Immature natural killer cell (primary cell): Measurements from ENCODE around the gene CLIC1. TPM values are rescaled to one million over a fixed set of nuclear protein-coding genes. Genes with fewer than 3 reads are reported as not detected.

ENCODE experiments used
- DNase-seq, 3 donors: peaks; one replicate each; pipeline ENCODE4 v3.0.0; 2022; ENCODE audit warnings: mixed read lengths in 1 of 3
- H3K27ac Mint-ChIP-seq, 6 donors: one replicate each; pipeline ENCODE4 v1.8.0; 2020; ENCODE audit warnings: mixed read lengths in 6 of 6, mild to moderate bottlenecking in 5 of 6, inconsistent platforms in 4 of 6, moderate library complexity in 3 of 6
- H3K27me3 Mint-ChIP-seq, 3 donors: one replicate each; pipeline ENCODE4 v1.8.0; 2020 to 2021; ENCODE audit warnings: low read depth in 3 of 3, mild to moderate bottlenecking in 3 of 3, mixed read lengths in 3 of 3, moderate library complexity in 3 of 3, inconsistent platforms in 1 of 3
- H3K36me3 Mint-ChIP-seq, 3 donors: one replicate each; pipeline ENCODE4 v1.8.0; 2020; ENCODE audit warnings: mixed read lengths in 3 of 3, inconsistent platforms in 2 of 3, mild to moderate bottlenecking in 2 of 3
- H3K4me1 Mint-ChIP-seq, 2 donors: one replicate each; pipeline ENCODE4 v1.8.0; 2020; ENCODE audit warnings: inconsistent platforms in 2 of 2, mild to moderate bottlenecking in 2 of 2, mixed read lengths in 2 of 2, moderate library complexity in 1 of 2
- H3K4me3 Mint-ChIP-seq, 5 donors: one replicate each; pipeline ENCODE4 v1.8.0; 2020; ENCODE audit warnings: mild to moderate bottlenecking in 5 of 5, mixed read lengths in 5 of 5, inconsistent platforms in 3 of 5, moderate library complexity in 3 of 5
- H3K9me3 Mint-ChIP-seq, 6 donors: one replicate each; pipeline ENCODE4 v1.8.0; 2020; ENCODE audit warnings: mild to moderate bottlenecking in 6 of 6, mixed read lengths in 6 of 6, inconsistent platforms in 4 of 6, moderate library complexity in 3 of 6
- polyA plus RNA-seq, 3 donors: library from polyadenylated mRNA; unstranded; fragments of 300-500 nt; fragmentation: Illumina TruSeq; gene quantifications; one replicate each; pipeline ENCODE4 v1.2.3, GENCODE V29; 2021

CLIC1 gene
- polyA plus RNA-seq, 3 donors from 2014 or later: 1,179 to 1,674 (median 1,350) TPM

DNA sequence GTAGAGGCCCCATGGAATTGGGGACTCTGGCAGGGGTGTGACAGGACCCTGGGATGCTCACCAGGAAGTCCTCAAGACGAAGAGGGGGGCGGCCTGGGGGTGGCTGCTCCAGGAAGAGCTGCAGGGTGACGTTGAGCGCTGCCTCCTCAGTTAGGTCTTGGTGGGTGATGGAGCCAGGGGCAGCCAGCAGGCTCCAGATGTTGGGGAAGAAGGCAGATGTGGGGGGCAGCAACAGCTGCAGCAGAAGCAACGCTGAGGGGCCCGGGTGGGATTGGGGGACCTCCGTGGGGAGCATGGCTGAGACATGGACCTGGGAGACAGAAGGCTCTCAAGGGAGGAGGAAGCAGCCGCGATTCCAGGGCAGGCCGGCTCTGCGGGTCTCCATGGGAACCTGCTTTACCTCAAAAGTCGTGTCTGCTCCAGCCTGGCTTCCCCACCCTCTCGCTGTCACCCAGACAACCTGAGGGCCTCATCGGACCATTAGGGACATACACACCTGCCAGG is 40.2 kb upstream of the CLIC1 start:
- Mint-ChIP-seq H3K4me3 (peak overlapping the region in 3 of 5 donors; percentile 11 to 38 (median 17)), H3K4me1 (peaks cover 17 to 34% of the 10 kb centered on the region in 2 donors), H3K27ac (peak overlapping the region in 4 of 6 donors; percentile 7 to 57 (median 32)), H3K36me3 (peaks cover 0 to 3% (median 0%) of the 10 kb centered on the region in 3 donors), H3K9me3 (no peaks in the 10 kb centered on the region), H3K27me3 (peaks cover 0 to 2% (median 2%) of the 10 kb centered on the region in 3 donors)
- DNase-seq: no peak

DNA sequence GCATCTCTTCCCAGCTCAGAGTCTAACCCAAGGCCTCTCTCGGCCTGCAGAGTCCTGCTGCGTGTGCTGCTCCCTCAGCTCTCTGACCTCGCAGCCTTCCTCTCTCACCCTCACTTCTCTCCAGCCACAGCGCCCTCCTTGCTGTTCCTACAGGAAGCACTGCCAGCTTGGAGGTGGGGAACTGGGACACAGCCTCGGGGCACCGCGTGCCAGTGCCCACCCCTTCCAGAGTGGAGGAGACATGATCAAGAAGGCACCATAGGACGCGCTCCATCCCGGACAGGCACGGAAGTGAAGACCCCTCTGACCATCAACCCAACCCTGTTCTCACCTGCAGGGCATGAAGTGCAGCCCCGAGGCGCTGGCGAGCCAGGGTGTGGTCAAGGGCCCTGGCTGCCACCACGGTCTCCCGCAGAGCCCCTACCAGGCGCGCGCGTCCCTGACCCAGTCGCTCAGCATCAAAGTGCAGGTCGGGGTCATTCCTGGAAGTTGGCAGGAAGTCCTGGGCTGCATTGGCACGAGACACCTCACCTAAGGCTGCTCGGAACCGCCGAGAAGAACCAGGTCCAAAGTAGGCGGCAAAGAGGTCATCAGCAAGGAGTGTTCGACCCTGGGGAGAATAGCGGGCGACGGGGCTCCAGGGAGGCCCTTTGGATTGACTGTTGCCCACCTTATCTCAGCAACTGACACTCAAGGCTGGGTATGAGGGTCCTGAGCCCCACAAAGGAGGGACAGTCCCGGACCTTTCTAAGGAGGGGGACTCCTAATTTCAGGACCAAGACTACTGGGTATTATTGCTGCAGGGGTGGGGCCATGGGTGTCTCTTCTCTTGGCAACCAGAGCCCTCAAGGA is 39.5 kb upstream of the CLIC1 start:
- DNase-seq: no peak
- Mint-ChIP-seq H3K4me3 (peak overlapping the region in 2 of 5 donors; percentile 17 to 38), H3K27ac (peak overlapping the region in 4 of 6 donors; percentile 2 to 66 (median 44)), H3K36me3 (peaks cover 0 to under 1% (median 0%) of the 10 kb centered on the region in 3 donors), H3K9me3 (no peaks in the 10 kb centered on the region), H3K4me1 (peaks cover 23 to 40% of the 10 kb centered on the region in 2 donors), H3K27me3 (peaks cover 0 to 2% (median 2%) of the 10 kb centered on the region in 3 donors)

DNA sequence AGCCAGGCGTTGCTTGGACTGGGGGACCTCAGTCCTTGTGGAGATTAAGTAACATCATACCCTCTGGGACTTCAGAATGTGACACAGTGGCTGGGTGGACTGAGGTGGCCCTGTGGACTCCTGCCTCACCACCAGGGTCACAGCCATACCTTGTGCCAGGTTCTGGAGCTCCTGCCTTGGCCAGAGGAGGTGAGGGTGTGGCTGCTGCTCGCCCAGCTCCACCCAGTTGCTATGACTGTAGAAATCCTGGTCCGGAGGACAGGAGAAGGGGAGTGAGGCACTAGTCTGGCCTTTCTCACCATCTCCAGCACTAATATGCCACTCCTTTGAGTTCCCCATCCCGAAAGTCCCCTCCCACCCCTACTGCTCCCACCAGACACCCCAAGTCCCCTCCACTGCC is 38.9 kb upstream of the CLIC1 start:
- Mint-ChIP-seq H3K36me3 (no peaks in the 10 kb centered on the region), H3K4me1 (peaks cover 23 to 40% of the 10 kb centered on the region in 2 donors), H3K9me3 (no peaks in the 10 kb centered on the region), H3K27ac (peak overlapping the region in 2 of 6 donors; percentile 2 to 66), H3K4me3 (no peak overlapping the region), H3K27me3 (peaks cover 0 to 2% (median 2%) of the 10 kb centered on the region in 3 donors)
- DNase-seq: no peak

DNA sequence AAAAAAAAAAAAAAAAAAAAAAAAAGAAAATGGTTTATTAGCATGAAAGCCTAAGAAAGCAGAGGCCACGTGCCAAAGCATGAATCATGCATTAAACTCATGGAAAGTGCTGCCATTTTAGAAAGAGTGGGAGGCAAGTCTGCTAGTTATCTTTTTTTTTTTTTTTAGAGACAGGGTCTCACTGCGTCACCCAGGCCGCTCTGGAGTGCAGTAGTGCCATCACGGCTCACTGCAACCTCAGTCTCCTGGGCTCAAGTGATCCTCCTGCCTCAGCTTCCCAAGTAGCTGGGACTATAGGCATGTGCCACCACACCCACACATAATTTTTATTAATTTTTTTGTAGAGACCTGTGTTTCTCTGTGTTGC is 35.6 kb upstream of the CLIC1 start:
- no peak for DNase-seq
- Mint-ChIP-seq H3K36me3 (no peaks in the 10 kb centered on the region), H3K4me1 (peaks cover 21 to 39% of the 10 kb centered on the region in 2 donors), H3K27ac (peak overlapping the region in 2 of 6 donors; percentile 31 to 50), H3K27me3 (peaks cover 0 to 2% (median 2%) of the 10 kb centered on the region in 3 donors), H3K9me3 (no peaks in the 10 kb centered on the region), H3K4me3 (peak overlapping the region in 4 of 5 donors; percentile 38 to 69 (median 57))

DNA sequence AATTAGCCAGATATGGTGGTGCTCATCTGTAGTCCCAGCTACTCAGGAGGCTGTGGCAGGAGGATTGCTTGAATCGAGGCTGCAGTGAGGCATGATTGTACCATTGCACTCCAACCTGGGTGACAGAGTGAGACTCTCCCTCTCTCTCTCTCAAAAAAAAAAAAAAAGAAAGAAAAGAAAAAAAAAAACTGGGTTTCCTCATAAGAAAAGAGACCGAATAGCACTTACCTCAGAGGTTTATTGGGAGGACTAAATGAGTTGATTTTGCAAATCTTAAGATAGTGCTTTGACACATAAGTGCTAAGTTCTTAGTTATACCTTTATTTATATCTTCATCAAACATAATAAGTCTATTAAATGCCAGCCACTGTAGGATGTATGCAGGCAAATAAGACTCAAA is 34.5 kb upstream of the CLIC1 start:
- Mint-ChIP-seq H3K36me3 (no peaks in the 10 kb centered on the region), H3K27ac (peak overlapping the region in 4 of 6 donors; percentile 11 to 81 (median 69)), H3K4me1 (peaks cover 20 to 33% of the 10 kb centered on the region in 2 donors), H3K4me3 (peak overlapping the region in 1 of 5 donors; percentile 54), H3K9me3 (no peaks in the 10 kb centered on the region), H3K27me3 (peaks cover 1 to 2% (median 2%) of the 10 kb centered on the region in 3 donors)
- DNase-seq: no peak

DNA sequence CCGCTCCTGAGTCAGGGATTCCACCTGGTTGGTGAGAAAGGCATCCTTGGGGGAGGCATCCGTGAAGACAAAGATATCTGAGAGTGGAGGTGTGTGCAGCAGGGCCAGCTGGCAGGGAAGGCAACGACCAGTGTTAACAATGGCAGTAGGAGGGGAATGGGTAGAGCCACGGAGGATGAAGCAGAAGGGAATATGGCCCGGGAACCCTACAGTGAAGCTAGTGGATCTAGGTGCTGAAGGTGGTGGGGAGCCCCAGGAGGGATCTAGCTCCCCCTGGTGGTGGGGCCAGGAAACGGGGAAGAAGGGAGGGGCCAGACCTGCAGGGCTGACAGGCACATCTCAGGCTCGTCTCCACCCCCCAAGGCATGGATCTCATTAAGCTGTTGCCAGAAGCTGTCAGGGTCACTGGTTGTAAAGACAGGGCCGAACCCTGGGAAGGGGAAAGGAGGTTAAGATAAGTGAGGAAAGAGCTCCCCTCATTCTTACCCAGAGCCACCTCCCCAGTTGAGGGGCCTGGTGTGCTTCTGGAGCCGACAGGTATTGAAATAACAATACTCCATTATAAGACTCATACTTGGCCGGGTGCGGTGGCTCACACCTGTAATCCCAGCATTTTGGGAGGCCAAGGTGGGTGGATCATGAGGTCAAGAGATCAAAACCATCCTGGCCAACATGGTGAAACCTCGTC is 33.5 kb upstream of the CLIC1 start:
- H3K4me3 Mint-ChIP-seq: no peak overlapping the region

DNA sequence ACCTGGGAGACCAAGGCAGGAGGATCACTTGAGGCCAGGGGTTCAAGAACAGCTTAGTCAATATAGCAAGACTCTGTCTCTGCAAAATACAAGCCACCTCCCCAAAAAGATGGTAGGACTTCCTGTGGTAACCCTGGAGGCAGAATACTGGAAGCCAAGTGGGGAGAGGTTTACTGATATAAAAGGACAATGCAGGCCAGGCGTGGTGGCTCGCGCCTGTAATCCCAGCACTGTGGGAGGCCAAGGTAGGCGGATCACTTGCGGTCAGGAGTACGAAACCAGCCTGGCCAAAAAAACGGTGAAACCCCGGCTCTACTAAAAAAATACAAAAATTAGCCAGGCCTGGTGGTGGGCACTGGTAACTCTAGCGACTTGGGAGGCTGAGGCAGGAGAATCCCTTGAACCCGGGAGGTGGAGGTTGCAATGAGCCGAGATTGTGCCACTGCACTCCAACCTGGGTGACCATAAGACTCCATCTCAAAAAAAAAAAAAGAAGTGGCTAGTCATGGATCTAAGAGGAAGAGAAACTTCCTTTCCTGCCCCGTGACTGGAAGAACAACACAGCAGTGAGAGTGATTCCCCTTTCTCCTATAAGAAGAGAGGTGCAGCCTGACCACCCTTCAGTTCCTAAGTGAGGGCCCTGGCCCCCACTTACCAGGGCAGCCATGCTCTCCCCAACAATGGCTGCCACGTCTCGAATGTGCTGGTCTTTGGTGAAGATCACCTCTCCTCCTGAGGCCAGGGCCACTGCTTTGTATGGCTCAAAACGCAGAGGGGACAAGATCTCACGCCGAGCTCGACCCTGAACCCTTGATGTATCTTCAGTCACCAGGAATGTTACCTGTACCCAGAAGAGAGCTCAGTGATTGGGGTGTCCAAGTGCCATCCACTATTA is 32.3 kb upstream of the CLIC1 start:
- no peak overlapping the region for H3K4me3 Mint-ChIP-seq
- peaks cover 20 to 28% of the 10 kb centered on the region in 2 donors for H3K4me1 Mint-ChIP-seq
- H3K27ac Mint-ChIP-seq: peak overlapping the region in 2 of 6 donors; percentile 28 to 49
- DNase-seq: no peak
- no peaks in the 10 kb centered on the region for H3K36me3 Mint-ChIP-seq
- no peaks in the 10 kb centered on the region for H3K9me3 Mint-ChIP-seq
- peaks cover 0 to 2% (median 1%) of the 10 kb centered on the region in 3 donors for H3K27me3 Mint-ChIP-seq

More for the DNA sequence above, 33.5 kb upstream of the CLIC1 start:
- H3K4me1 Mint-ChIP-seq: peaks cover 20 to 28% of the 10 kb centered on the region in 2 donors
- DNase-seq: peak; percentile 80 to 83 (median 83)
- H3K27ac Mint-ChIP-seq: peak overlapping the region in 5 of 6 donors; percentile 10 to 66 (median 40)
- H3K36me3 Mint-ChIP-seq: no peaks in the 10 kb centered on the region
- no peaks in the 10 kb centered on the region for H3K9me3 Mint-ChIP-seq
- peaks cover 0 to 2% (median 1%) of the 10 kb centered on the region in 3 donors for H3K27me3 Mint-ChIP-seq

DNA sequence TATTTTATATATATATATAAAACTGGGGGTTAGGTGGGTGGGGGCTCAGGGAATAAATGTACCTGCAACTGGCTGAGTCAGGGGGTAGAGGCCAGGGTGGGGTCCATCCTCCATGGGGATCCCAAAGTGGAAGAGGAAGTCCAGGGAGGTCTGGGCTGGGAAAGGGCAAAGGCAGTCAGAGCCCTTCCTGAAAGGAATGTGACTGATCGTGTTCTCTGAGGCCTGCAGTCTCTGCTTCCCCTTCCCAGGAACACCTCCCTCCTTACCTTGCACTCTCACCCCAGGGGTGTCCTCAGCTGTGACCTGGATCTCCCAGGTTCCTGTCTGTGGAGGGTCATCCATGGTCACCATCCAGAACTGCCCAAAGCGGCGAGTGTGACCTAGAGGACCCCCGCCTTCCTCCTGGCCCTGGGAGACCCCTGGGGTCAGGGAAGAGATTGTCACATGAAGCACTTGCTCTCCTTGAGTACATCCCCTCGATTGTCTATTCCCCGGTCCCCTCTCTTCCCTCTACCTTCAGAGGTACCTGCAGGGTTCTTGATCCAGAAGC is 30.8 kb upstream of the CLIC1 start:
- Mint-ChIP-seq H3K27me3 (peaks cover 0 to 1% (median 0%) of the 10 kb centered on the region in 3 donors), H3K4me3 (no peak overlapping the region), H3K4me1 (peaks cover 14 to 17% of the 10 kb centered on the region in 2 donors), H3K27ac (no peak overlapping the region), H3K9me3 (no peaks in the 10 kb centered on the region), H3K36me3 (peaks cover 0 to 3% (median 3%) of the 10 kb centered on the region in 3 donors)
- no peak for DNase-seq

DNA sequence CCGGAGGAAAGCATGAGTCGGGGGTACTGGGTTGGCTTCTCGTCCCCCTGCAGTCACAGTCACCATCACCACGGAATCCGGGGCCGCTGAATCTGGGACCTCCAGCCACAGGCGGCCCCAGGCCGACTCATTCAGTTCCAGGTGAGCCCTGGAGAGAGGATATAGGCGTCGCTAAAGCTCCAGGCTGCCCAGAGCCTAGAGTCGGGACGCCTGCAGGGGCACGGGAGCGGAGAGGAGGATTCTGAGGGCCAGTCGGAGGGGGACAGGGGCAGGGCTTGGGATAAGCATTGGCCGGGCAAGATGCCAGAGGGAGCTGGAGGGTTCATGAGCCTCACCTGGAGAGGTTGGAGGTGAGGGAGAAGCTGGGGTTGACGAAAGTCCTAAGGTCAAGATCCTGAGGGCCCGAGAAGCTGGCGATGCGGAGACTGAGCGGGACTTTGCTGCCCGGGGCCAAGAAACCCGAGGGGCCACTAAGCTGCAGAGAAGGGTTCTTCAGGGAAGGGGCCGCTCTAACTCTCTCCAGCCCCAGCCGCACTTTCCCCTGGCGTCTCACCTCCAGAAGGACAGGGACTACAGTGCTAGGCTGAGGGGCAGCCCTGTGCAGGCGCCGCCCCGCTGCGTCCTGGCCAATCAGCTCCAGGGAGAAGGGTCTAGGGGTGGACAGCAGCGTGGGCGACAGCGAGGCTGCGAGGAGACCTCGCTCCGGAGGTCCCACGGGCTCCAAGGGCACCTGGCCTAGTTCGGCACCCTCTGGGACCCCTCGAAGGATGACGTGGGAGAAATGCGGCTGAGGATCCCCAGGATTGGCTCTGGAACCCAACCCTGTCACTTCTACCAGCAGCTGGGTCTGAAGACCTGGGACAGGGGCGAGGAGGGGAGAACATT is 29.8 kb upstream of the CLIC1 start:
- no peak for DNase-seq
- Mint-ChIP-seq H3K27ac (no peak overlapping the region), H3K27me3 (peaks cover 0 to 1% (median 0%) of the 10 kb centered on the region in 3 donors), H3K9me3 (no peaks in the 10 kb centered on the region), H3K4me1 (peaks cover 9 to 10% of the 10 kb centered on the region in 2 donors), H3K4me3 (no peak overlapping the region), H3K36me3 (peaks cover 0 to 8% (median 3%) of the 10 kb centered on the region in 3 donors)

DNA sequence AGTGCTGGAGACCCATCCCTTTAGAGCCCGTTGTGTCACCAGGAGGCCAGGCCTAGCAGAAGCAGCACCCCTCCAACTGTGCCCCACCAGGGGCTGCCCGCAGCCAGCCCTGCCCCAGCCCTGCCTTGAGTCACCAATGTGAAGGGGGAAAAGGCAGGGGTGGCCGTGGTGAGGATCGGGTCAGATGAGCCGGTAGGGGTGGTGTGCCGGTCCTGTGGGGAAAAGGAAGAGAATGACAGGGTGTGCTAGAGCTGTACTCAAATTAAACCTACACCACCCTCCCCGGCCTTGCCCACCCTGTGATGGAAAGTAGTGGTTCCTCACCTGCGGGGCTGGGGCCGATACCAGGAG is 29.2 kb upstream of the CLIC1 start:
- peaks cover 5 to 14% (median 8%) of the 10 kb centered on the region in 3 donors for H3K36me3 Mint-ChIP-seq
- peaks cover 0 to 1% (median 0%) of the 10 kb centered on the region in 3 donors for H3K27me3 Mint-ChIP-seq
- no peak overlapping the region for H3K27ac Mint-ChIP-seq
- no peak overlapping the region for H3K4me3 Mint-ChIP-seq
- H3K9me3 Mint-ChIP-seq: no peaks in the 10 kb centered on the region
- no peak for DNase-seq
- H3K4me1 Mint-ChIP-seq: peaks cover 7 to 8% of the 10 kb centered on the region in 2 donors

DNA sequence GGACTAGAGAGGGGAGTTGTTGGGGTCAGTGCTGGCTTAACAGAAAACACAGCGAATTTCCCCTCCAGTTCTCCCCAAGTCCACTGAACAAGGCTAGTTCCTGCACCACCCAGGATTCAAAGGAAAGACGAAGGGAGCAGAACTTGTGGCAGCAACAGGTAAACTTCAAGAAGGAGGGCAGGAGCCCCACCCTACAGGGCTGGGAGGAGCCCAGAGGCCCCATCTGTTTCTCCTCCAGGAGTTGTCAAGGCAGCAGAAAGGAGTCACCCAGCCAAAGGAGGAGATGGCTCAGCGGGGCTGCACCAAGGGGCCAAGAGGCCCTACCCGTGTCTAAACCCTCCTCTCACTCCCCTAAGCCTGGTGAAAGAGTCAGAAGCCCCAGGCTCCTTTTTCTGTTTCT is 27.9 kb upstream of the CLIC1 start:
- H3K4me1 Mint-ChIP-seq: peaks cover 0 to 1% of the 10 kb centered on the region in 2 donors
- H3K27ac Mint-ChIP-seq: peak overlapping the region in 1 of 6 donors; percentile 55
- H3K4me3 Mint-ChIP-seq: no peak overlapping the region
- DNase-seq: no peak
- peaks cover 12 to 24% (median 13%) of the 10 kb centered on the region in 3 donors for H3K36me3 Mint-ChIP-seq
- H3K27me3 Mint-ChIP-seq: peaks cover 0 to 1% (median 0%) of the 10 kb centered on the region in 3 donors
- H3K9me3 Mint-ChIP-seq: no peaks in the 10 kb centered on the region

DNA sequence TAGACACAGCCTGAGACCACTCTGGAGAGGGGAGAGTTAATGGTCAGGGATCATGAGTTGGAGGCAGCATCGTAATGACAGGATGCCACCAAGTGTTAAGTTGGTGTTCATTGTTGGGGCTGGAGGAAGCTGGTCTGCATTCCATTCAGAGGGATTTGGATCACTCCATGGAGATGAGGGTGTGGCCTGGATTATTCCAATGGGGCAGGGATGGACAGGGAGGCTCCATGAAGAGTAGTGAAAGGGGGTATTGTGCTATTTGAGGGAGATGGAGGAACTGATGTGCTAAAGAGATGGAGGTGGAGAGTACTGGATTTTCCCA is 27.2 kb upstream of the CLIC1 start:
- no peak overlapping the region for H3K4me3 Mint-ChIP-seq
- H3K9me3 Mint-ChIP-seq: no peaks in the 10 kb centered on the region
- H3K36me3 Mint-ChIP-seq: peaks cover 12 to 30% (median 16%) of the 10 kb centered on the region in 3 donors
- no peaks in the 10 kb centered on the region for H3K4me1 Mint-ChIP-seq
- no peak for DNase-seq
- H3K27me3 Mint-ChIP-seq: peaks cover 0 to 1% (median 0%) of the 10 kb centered on the region in 3 donors
- H3K27ac Mint-ChIP-seq: peak overlapping the region in 1 of 6 donors; percentile 82
